ENCODE data around the gene GCSAM.

Gene GCSAM

DNA sequence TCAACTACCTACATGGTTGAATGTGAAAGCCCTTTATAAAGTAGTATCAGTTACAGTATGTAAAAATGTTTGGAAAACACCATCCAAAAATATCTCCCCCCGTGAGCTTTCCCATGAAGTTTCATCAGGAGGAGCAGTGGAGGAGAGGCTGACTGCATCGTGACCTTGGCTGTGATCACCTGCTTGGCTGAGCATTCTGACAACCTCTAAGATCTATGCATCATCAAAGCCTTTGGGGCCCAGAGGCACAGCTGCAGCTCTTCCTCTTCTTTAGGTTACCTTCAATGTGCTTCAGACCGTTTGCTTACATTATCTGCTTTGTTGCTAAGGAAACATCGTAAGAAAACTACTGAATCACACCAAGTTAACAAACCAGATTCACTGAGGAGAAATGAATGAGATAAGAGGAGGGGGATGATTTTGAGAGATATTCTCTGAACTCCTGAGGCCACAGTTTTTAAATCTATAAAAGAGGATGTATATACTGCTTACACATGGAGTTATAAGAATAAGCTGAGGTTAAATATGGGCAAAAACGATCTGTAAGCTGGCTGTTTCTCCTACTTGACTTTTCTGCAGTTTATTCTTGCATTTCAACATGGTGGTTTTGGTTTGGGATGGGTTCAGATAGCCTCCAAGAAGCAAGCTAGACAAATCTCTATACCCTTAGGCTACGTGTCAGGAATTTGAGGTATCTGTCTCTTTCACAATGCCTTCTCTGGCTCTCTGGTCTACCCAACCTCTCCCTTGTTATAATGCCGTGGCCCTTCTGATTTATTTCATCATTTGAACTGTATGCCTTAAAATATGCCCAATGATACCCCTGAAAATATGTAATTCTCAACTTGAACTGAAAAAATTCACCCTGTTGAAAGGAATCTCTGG lies 4.0 kb downstream of the GCSAM start:
- DNase-seq = peak; percentile 86

GRCh38 chr3:112127522-112128494 lies 5.2 kb downstream of the GCSAM start:
- DNase-seq = no peak

DNA sequence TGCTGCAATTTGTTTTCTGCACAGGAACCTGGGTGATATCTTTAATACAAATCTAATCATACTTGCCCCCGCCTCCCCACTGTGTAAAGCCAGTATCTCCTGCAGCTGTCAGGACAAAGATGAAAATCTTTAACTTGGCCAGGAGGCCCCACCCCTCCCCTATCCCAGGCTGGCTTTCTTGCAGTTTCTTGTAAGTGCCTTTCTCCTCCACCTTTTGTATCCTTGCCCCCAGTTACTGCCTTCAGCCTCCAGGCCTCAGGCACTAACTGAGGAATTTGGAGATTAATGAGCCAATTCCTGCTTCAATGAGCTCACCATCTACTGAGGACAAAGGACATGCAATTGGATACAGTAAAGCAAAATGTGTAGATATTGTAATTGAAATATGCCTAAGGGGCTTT lies 6.5 kb downstream of the GCSAM start:
- DNase-seq = no peak

DNA sequence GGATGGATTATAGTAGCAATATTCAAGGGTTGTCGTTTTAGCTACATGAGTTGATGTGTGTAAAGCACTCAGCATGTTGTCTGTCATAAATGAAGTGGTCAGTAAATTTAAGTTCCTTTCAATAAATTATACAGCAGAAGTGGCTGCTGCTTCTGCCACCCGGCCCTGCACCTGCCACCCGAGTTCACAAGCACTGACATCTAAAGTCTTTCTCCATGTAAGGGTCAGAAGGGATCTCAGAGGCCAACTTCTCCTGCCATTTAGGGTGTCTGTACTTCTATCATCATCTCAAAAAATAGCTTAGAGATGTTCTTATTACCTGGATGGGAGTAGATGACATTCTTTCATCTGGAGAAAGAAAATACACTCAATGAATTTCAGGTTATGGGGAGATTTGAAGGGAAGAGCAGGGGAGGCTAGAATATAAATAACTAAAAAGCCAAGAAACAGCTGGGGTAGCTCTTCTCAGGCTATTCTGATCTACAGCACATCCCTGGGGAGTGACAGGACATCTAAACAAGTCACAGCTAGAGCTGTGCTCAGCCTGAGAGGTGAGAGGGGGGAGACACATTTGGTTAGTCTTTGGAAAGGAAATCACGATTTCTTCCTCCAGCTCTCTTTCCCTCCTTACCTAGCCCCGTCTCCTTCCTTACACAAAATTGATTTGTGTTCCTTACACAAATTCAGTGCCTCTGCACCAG lies 8.0 kb downstream of the GCSAM start:
- DNase-seq = no peak

GRCh38 chr3:112123548-112123947 lies 9.5 kb downstream of the GCSAM start:
- no peak for DNase-seq

- DNase-seq = no peak
These were observed 10.2 kb downstream of the GCSAM start for GRCh38 chr3:112122870-112123269.

GRCh38 chr3:112121577-112122547 lies 11.2 kb downstream of the GCSAM start:
- no peak for DNase-seq

- DNase-seq = peak; percentile 24
These were observed 12.8 kb downstream of the GCSAM start for GRCh38 chr3:112119962-112120836.

GRCh38 chr3:112117841-112118571 lies 15.0 kb downstream of the GCSAM start:
- no peak for DNase-seq

- no peak for DNase-seq
These were observed 15.6 kb downstream of the GCSAM start for GRCh38 chr3:112117415-112117814.

DNA sequence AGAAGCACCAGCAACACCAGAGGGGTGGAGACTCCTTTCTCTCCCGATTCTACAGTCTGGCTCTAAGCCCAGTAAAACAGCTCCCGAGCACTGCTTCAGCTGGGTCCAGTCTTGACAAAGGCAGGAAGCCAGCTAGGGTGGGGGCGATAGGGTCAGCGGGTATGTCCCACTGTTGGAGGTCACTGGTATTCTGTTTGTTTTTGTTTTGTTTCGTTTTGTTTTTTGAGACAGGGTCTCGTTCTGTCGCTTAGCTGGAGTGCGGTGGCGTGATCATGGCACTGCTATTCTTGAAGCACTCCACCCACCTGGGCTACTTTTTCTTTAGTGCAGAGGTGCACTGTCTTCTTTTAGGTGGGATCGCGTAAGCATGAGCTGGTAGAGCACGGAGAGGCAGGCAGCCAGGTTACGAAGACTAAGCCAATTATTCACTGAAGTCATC lies 16.3 kb downstream of the GCSAM start:
- DNase-seq = no peak

- DNase-seq = no peak
These were observed 17.2 kb downstream of the GCSAM start for GRCh38 chr3:112115806-112116383.

DNA sequence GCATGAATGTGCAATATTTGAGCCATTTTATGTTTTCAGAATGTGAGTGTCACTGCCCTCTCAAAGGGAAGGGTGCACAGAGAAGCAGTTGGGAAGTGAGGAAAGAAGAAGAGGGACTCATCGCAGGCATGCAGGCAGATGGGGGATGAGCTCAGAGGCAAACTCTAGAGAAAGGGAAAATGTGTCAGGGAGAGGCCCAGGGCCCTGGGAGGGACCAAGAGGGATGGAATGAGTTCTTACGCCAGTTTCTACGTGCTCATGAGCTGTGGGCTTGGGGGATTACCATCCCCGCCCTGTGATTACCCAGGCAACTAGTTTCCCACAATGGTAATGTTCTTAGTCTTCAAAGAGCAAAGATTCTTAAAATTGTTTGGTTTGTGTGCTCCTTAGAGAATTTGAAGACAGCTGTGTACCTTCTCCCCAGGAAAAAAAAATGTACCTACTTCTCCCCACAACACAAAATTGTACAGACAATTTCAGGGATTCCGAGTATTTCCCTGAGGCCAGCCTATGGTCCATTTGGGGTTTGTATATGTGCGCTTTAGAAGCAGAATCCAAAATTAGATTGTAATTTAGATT lies 17.8 kb downstream of the GCSAM start:
- DNase-seq = no peak

DNA sequence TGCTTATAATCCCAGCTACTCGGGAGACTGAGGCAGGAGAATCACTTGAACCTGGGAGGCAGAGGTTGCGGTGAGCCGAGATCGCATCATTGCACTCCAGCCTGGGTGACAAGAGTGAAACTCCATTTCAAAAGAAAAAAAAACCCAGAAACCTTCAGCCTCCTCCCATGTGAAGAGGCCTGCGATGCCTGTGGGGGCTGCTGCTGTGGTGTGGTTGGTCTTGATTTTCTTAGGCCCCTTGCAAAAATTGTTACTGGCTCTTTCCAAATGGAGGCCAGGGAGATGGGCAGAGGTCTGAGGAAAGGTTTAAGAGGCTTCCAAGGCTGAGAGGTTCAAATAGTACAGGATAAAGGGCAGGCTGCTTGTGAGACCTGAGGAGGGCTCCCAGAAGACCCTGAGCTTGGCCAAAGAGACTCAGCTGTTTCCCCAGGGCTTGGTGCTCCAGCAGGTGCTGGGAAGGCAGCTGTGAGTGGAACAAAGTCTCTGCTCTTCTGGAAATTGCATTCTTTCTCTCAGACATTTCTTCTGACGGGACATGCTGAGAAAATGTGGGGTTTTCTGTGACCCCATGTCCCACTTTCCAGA lies 18.4 kb downstream of the GCSAM start:
- no peak for DNase-seq

DNA sequence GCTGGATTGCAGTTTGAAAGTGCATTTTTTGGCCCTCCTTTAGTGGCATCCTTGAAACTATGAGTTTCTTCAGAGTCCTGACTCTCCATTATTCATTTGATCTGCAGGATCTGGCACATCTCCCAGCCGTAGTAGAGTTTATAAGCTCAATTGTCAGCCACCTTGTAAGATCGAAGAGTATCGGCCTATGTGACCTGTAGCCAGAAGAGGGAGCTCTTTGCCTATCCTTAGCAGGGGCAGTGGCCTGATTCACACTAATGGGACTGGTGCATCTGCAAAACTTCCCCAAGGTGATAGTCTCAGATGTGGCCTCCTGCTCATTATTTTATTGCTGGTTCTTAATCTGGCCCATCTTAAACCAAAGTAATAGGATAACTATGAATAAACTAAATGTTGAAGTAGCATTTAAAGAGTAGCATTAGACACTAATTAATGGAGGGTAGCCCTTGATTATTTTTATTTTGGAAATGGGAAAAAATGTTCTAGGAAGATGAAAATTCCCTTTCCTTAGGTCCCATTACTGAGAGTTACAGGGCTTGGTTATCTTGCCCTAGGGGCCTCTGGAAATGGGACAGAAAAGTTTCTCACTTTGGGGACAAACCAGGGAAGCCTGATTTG lies 21.2 kb downstream of the GCSAM start:
- DNase-seq = peak; percentile 82

DNA sequence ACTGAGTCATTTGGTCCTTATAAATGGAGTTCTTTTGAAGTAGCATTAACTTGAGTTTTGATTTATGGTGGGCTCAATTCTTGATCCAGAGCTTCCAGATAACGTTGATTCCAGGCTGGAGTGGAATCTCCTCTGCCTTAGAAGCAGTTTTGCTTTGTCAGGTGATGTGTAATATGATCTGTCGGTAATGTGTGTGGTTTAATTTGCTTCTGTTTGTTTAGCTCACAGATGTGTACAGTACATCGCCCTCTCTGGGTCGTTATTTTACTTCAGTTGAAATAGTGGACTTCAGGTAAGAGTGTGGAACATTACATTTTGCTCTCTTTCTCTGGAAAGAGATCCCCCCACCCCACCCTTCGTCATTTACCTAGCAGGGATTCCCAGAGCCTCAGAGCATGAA lies 23.7 kb downstream of the GCSAM start:
- DNase-seq = no peak

- no peak for DNase-seq
These were observed 28.3 kb downstream of the GCSAM start for GRCh38 chr3:112104774-112105173.

- no peak for DNase-seq
These were observed 31.1 kb downstream of the GCSAM start for GRCh38 chr3:112101916-112102315.
